SU-DHL-6 (cell line): ENCODE data around the gene THAP11.
"Not testable (repeated sequence)": the region's sequence is repeated elsewhere in the genome, so short reads cannot be mapped to it uniquely, and the experiment has no call there.

Experiments
- H2AFZ ChIP-seq: fragments of 200-600 bp; sonication (generic); 2 replicates; pipeline ENCODE4 v1.6.1; 2014; ENCODE audit warnings: low read depth, mild to moderate bottlenecking, moderate library complexity, mixed read lengths, antibody characterized with exemption, low read length; ENCODE audit not compliant: severe bottlenecking
- H3F3A ChIP-seq: fragments of 200-600 bp; shearing (Covaris generic); 2 replicates; pipeline ENCODE4 v1.6.0; 2016; ENCODE audit warnings: antibody characterized with exemption, mild to moderate bottlenecking; ENCODE audit not compliant: insufficient read depth
- H3K27ac ChIP-seq: fragments of 200-600 bp; sonication (generic); 2 replicates; pipeline ENCODE4 v1.5.1; 2016; ENCODE audit warnings: low read depth, mild to moderate bottlenecking, low read length, moderate library complexity, mixed read lengths
- H3K27me3 ChIP-seq: fragments of 200-600 bp; sonication (generic), shearing (Covaris generic); 2 replicates; pipeline ENCODE4 v1.6.0; 2014; ENCODE audit warnings: mild to moderate bottlenecking, low read length
- H3K36me3 ChIP-seq: fragments of 200-600 bp; sonication (generic); 2 replicates; pipeline ENCODE4 v1.6.1; 2014; ENCODE audit warnings: mild to moderate bottlenecking, low read length, mixed read lengths
- H3K4me2 ChIP-seq: fragments of 300-600, 200-600 bp; shearing (Covaris generic), sonication (generic); 2 replicates; pipeline ENCODE4 v1.6.0; 2014; ENCODE audit warnings: low read length, low read depth, mild to moderate bottlenecking; ENCODE audit not compliant: poor library complexity, severe bottlenecking
- H3K4me3 ChIP-seq: fragments of 200-600 bp; sonication (generic); 2 replicates; pipeline ENCODE4 v1.5.1; 2014; ENCODE audit warnings: antibody characterized with exemption, low read length, mild to moderate bottlenecking, mixed read lengths; ENCODE audit not compliant: insufficient read depth, poor library complexity, severe bottlenecking
- H3K79me2 ChIP-seq: fragments of 200-600 bp; sonication (generic); 2 replicates; pipeline ENCODE4 v1.6.1; 2014; ENCODE audit warnings: mild to moderate bottlenecking, low read length, moderate library complexity; ENCODE audit not compliant: insufficient read depth
- H3K9ac ChIP-seq: fragments of 200-600 bp; sonication (generic); 2 replicates; pipeline ENCODE4 v1.7.0; 2014; ENCODE audit warnings: mild to moderate bottlenecking, low read length
- H3K9me2 ChIP-seq: fragments of 200-600 bp; sonication (generic); replicated peaks from 2 replicates; pipeline ENCODE4 v1.6.1; 2014; ENCODE audit warnings: low read length; ENCODE audit not compliant: insufficient read depth
- H3K9me3 ChIP-seq: fragments of 200-600 bp; sonication (generic); 2 replicates; pipeline ENCODE4 v1.6.1; 2014; ENCODE audit warnings: low read length, mixed read lengths; ENCODE audit not compliant: insufficient read depth
- H4K20me1 ChIP-seq: fragments of 200-600 bp; sonication (generic); 2 replicates; pipeline ENCODE4 v1.6.1; 2014; ENCODE audit warnings: low read depth, mild to moderate bottlenecking, antibody characterized with exemption, low read length, moderate library complexity, mixed read lengths
- EZH2phosphoT487 ChIP-seq: fragments of 200-600 bp; sonication (generic), shearing (Covaris generic); conservative IDR thresholded peaks from 2 replicates; pipeline ENCODE4 v1.6.1; 2018; ENCODE audit warnings: mild to moderate bottlenecking, antibody characterized with exemption, low read length, moderate library complexity, mixed read lengths
- TF ChIP-seq, protein P1 (sequence below): fragments of 200-600 bp; sonication (generic); IDR thresholded peaks from one replicate; pipeline ENCODE4 v1.5.1; 2017; ENCODE audit warnings: antibody characterized with exemption, mild to moderate bottlenecking, low read length, moderate library complexity; ENCODE audit not compliant: insufficient read depth, poor library complexity, severe bottlenecking

The THAP11 gene

DNA sequence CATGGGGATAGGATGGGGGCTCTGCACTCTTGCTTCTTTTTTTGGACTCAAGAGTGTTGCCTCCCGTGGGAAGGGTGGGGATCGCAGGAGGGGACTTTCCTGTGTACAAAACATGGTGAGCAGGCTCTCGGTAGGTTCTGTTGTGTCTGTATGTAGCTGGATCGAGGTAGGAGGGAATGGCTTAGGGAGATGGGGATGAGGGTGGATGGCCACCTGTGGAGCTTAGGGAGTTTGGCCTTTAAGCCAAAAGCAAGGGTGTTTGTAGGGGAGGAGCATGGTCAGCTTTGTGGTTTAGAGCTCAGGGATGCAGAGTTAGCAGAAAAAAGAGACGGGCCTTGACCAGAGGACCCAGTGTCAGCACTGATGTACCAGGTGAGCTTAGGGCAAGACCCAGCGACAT lies 19.8 kb downstream of the THAP11 start:
- peaks cover 7% of the 10 kb centered on the region; the same call in 1 of the 2 replicates for H4K20me1 ChIP-seq
- H3K27me3 ChIP-seq, result no peaks in the 10 kb centered on the region
- H3F3A ChIP-seq, result no peaks in the 10 kb centered on the region
- peaks cover 72% of the 10 kb centered on the region for H3K79me2 ChIP-seq
- no peaks in the 10 kb centered on the region for H3K36me3 ChIP-seq
- no peak overlapping the region for H3K4me2 ChIP-seq
- H3K9me3 ChIP-seq, result no peaks in the 10 kb centered on the region
- TF ChIP-seq EZH2phosphoT487, result no peak
- TF ChIP-seq, protein P1, sequence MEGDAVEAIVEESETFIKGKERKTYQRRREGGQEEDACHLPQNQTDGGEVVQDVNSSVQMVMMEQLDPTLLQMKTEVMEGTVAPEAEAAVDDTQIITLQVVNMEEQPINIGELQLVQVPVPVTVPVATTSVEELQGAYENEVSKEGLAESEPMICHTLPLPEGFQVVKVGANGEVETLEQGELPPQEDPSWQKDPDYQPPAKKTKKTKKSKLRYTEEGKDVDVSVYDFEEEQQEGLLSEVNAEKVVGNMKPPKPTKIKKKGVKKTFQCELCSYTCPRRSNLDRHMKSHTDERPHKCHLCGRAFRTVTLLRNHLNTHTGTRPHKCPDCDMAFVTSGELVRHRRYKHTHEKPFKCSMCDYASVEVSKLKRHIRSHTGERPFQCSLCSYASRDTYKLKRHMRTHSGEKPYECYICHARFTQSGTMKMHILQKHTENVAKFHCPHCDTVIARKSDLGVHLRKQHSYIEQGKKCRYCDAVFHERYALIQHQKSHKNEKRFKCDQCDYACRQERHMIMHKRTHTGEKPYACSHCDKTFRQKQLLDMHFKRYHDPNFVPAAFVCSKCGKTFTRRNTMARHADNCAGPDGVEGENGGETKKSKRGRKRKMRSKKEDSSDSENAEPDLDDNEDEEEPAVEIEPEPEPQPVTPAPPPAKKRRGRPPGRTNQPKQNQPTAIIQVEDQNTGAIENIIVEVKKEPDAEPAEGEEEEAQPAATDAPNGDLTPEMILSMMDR, result no peak
- no peak overlapping the region for H3K9ac ChIP-seq
- H3K4me3 ChIP-seq, result no peak overlapping the region
- H3K9me2 ChIP-seq, result no peaks in the 10 kb centered on the region
- H2AFZ ChIP-seq, result no peak overlapping the region
- no peak overlapping the region for H3K27ac ChIP-seq

DNA sequence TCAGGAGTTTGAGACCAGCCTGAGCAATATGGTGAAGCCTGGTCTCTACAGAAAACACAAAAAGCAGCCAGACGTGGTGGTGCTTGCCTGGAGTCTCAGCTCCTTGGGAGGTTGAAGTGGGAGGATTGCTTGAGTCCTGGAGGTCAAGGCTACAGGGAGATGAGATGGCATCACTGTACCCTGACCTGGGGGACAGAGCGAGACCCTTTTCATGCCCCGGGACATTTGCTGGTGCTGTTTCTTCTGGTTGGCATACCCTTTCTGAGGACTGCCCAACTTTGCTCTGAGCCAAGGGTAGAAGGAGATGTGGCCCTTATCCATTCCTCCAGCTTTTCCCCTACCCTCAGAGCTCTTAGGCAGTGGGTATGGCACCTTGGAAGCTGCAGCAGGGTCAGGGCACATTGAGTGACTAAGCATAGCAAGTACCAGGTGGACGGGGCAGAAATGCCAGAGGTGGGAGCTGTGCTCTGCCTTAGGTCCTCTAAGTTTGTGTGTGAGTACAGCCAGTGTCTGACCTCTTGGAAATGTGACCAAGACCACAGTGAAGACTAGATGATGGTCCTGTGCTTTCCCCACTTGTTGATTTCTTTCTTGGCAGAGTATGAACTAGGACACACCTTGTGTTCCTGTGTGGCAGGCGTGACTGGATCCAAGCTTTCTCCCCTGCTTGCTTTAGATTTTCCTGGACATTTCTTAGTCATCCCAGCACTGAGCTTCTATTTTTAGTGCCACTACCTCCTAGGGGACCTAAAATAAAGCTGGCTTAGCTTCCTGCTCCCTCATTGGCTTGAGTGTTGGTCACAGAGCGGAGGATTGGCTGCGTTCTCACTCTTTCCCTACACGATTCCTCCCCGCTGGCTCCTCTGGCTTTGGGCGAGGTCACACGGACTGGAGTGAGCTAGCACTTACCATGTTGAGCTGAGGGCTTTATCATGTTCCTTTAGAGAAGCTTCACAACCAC lies 20.8 kb downstream of the THAP11 start:
- TF ChIP-seq, protein P1, result no peak
- peaks cover 62% of the 10 kb centered on the region for H3K79me2 ChIP-seq
- no peak overlapping the region for H3K27ac ChIP-seq
- no peak overlapping the region for H2AFZ ChIP-seq
- H3K27me3 ChIP-seq, result no peaks in the 10 kb centered on the region
- no peaks in the 10 kb centered on the region for H3K36me3 ChIP-seq
- no peaks in the 10 kb centered on the region for H3K9me3 ChIP-seq
- H4K20me1 ChIP-seq, result peaks cover under 1% of the 10 kb centered on the region; the same call in 1 of the 2 replicates
- H3K4me3 ChIP-seq, result no peak overlapping the region
- H3K9ac ChIP-seq, result no peak overlapping the region
- no peaks in the 10 kb centered on the region for H3F3A ChIP-seq
- H3K4me2 ChIP-seq, result no peak overlapping the region
- H3K9me2 ChIP-seq, result no peaks in the 10 kb centered on the region

DNA sequence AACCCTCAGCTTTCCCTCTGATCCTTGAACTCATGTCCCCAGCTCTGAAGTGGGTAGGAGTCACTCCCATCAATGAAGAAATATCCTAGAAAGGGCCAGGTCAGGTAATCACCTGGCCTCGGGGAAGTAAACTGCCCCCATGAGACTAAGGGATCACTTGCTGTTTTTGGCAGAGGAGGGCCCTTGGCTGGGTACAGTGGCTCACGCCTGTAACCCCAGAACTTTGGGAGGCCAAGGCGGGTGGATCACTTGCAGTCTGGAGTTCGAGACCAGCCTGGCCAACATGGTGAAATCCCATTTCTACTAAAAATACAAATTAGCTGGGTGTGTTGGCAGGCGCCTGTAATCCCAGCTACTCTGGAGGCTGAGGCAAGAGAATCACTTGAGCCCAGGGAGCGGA lies 21.9 kb downstream of the THAP11 start:
- H3K9ac ChIP-seq, H3K9me2 ChIP-seq, H4K20me1 ChIP-seq, H3K27me3 ChIP-seq, H2AFZ ChIP-seq, H3K9me3 ChIP-seq, H3K36me3 ChIP-seq, H3K27ac ChIP-seq, H3F3A ChIP-seq, H3K4me3 ChIP-seq, H3K4me2 ChIP-seq: not testable (repeated sequence)
- peaks cover 50% of the 10 kb centered on the region for H3K79me2 ChIP-seq

DNA sequence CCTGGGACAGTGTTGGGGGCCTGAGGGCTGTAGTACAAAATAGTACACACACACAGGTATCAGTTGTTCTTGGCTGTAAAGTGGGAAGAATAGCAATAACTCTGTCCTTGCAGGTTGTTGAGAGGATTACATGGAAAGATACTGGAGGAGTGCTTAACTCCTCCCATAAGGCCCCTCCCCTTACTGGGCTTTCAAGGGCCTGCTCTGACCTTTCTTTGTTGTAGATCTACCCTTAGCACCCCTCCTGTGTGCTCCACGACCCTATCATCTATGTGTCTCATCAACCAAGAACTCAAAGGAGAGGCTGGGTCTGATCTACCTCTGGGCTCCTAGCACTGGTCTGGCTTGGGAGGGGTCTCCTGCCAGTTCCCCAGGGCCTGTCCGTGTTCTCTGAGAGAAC lies 22.5 kb downstream of the THAP11 start:
- no peak for TF ChIP-seq EZH2phosphoT487
- TF ChIP-seq, protein P1, result no peak
- Histone ChIP-seq H3K79me2 (peaks cover 46% of the 10 kb centered on the region), H4K20me1 (no peaks in the 10 kb centered on the region)

More for the DNA sequence above, 22.5 kb downstream of the THAP11 start:
- H3K9ac ChIP-seq, result no peak overlapping the region
- no peaks in the 10 kb centered on the region for H3F3A ChIP-seq
- no peaks in the 10 kb centered on the region for H3K27me3 ChIP-seq
- H3K9me2 ChIP-seq, result no peaks in the 10 kb centered on the region
- no peaks in the 10 kb centered on the region for H3K36me3 ChIP-seq
- no peaks in the 10 kb centered on the region for H3K9me3 ChIP-seq
- no peak overlapping the region for H3K4me3 ChIP-seq
- no peak overlapping the region for H2AFZ ChIP-seq
- H3K27ac ChIP-seq, result no peak overlapping the region
- H3K4me2 ChIP-seq, result no peak overlapping the region
